ENCODE results near the gene PDE7B. TPM values are rescaled to one million over a fixed set of nuclear protein-coding genes. Genes with fewer than 3 reads are reported as not detected.

PDE7B gene
- total and polyA plus RNA-seq, 2 of the 8 experiments (the other 6 are each of a cell fraction or from before 2014, with no cell fraction given) = not detected

GRCh38 chr6:136210398-136211165, 359.1 kb downstream of the PDE7B start:
- no peak overlapping the region for H2BK12ac ChIP-seq (ENCODE audit: low read depth, low read length)
- DNase-seq (ENCODE audit: low read depth in 1 of 2, low spot score in 2 of 2) (no peak), FAIRE-seq (no peak)
- no peak overlapping the region for H3K56ac ChIP-seq (replicated peaks; ENCODE audit: insufficient read length, low read depth, low read length)
- no peak overlapping the region for H3K4me2 ChIP-seq (ENCODE audit: insufficient read depth in 1 of 2, low read depth in 2 of 2, low read length in 2 of 2)
- H2BK15ac ChIP-seq (ENCODE audit: low read length) = no peak overlapping the region
- H3K18ac ChIP-seq (ENCODE audit: extremely low read depth, low read length) = no peak overlapping the region
- H4K8ac ChIP-seq (ENCODE audit: extremely low read depth, insufficient read depth, low read length) = no peak overlapping the region
- H3K4me3 ChIP-seq (ENCODE audit: extremely low read depth in 1 of 4, insufficient read depth in 2 of 4, low read depth in 3 of 4, low read length in 4 of 4) = no peak overlapping the region
- H2BK20ac ChIP-seq (ENCODE audit: low read length) = no peak overlapping the region
- no peak overlapping the region for H3K14ac ChIP-seq (ENCODE audit: insufficient read length)
- no peaks in the 10 kb centered on the region for H4K20me1 ChIP-seq (replicated peaks in 1 of 2; ENCODE audit: control insufficient read depth in 1 of 2, insufficient read depth in 2 of 2, low read length in 2 of 2)
- no peaks in the 10 kb centered on the region for H3K79me1 ChIP-seq (ENCODE audit: low read depth, low read length)
- H4K5ac ChIP-seq (ENCODE audit: insufficient read length, low read depth, low read length) = no peak overlapping the region
- no peak overlapping the region for H4K91ac ChIP-seq (replicated peaks; ENCODE audit: insufficient read length, low read length)
- CTCF ChIA-PET (ENCODE audit: partially characterized antibody) = interaction anchor here (0.6 to 1.0 kb wide), 3 partner anchors 16 to 251 kb away, joined by 3 to 4 read pairs (median 4); no protein-coding TSS in a partner anchor
- H2AFZ ChIP-seq (ENCODE audit: low read length) = no peak overlapping the region; the same call in 1 of the 2 replicates
- no peaks in the 10 kb centered on the region for H3K79me2 ChIP-seq (ENCODE audit: control insufficient read depth in 1 of 2, insufficient read depth in 2 of 2, low read length in 2 of 2)
- no peak overlapping the region for H3K23ac ChIP-seq (ENCODE audit: insufficient read length)
- no peak overlapping the region for H2BK120ac ChIP-seq (replicated peaks; ENCODE audit: low read depth, low read length)
- 83% methylated on average over 13 of the region's 13 CpGs; no CpG with 5 or more reads in 1 of the 2 experiments for WGBS, 2 experiments (ENCODE audit: extremely low coverage in 1 of 2, insufficient coverage in 1 of 2, insufficient read length in 1 of 2, insufficient replicate concordance in 2 of 2, low coverage in 1 of 2, low lambda C conversion rate in 2 of 2, missing lambda C conversion rate in 1 of 2)
- no peaks in the 10 kb centered on the region for H3K27me3 ChIP-seq (replicated peaks in 1 of 4; ENCODE audit: control insufficient read depth in 3 of 4, extremely low read depth in 1 of 4, insufficient read depth in 3 of 4, low read length in 3 of 4)
- POLR2A ChIA-PET (ENCODE audit: partially characterized antibody) = no interaction called here
- no peak overlapping the region for H3K9ac ChIP-seq (replicated peaks in 1 of 4; ENCODE audit: extremely low read depth in 1 of 4, low read depth in 3 of 4, low read length in 3 of 4)
- no peaks in the 10 kb centered on the region; the same call in 1 of the 2 replicates for H3K23me2 ChIP-seq (ENCODE audit: low read depth, low read length)
- no peaks in the 10 kb centered on the region for H3K36me3 ChIP-seq (ENCODE audit: control insufficient read depth in 2 of 4, insufficient read depth in 4 of 4, low read length in 3 of 4)
- H3K4me1 ChIP-seq (replicated peaks in 1 of 4; ENCODE audit: control insufficient read depth in 3 of 4, insufficient read depth in 4 of 4, low read length in 3 of 4) = no peaks in the 10 kb centered on the region
- H3K27ac ChIP-seq (ENCODE audit: low read depth, low read length) = no peak overlapping the region
- no peak overlapping the region for H2BK5ac ChIP-seq (ENCODE audit: low read depth, low read length)
- H3K4ac ChIP-seq (replicated peaks; ENCODE audit: insufficient read length, low read depth, low read length) = no peak overlapping the region
- no peak overlapping the region for H2AK5ac ChIP-seq (ENCODE audit: low read depth, low read length)
- H3K9me3 ChIP-seq (ENCODE audit: insufficient read depth in 2 of 2, low read depth in 1 of 2, low read length in 1 of 2) = no peaks in the 10 kb centered on the region
- TF ChIP-seq NRF1 (IDR thresholded peaks at IDR 0.05; ENCODE audit: low read depth, low read length) (no peak), FOSL1 (IDR thresholded peaks at IDR 0.05; ENCODE audit: insufficient read depth, low read depth, low read length) (no peak)

Data from H1 (cell line).